Stimulated activated CD8-positive, alpha-beta memory T cell treated with anti-CD3 and anti-CD28 coated beads, Interleukin-15, amount 100 ng/mL, for 48 hours (primary cell): ENCODE measurements around the gene OLFM1.

Experiments used
- DNase-seq, 2 donors: peaks; one replicate each; pipeline ENCODE4 v3.0.0-alpha.2; 2020; ENCODE audit warnings: low read depth in 2 of 2

Gene OLFM1

GRCh38 chr9:135087489-135087792, at the start of gene OLFM1:
Gene OLFM1, plus strand, starts transcription at chr9:135087668. Its CDS starts 322 bp downstream, at chr9:135087990.
- peak; percentile 13 to 26 for DNase-seq

DNA sequence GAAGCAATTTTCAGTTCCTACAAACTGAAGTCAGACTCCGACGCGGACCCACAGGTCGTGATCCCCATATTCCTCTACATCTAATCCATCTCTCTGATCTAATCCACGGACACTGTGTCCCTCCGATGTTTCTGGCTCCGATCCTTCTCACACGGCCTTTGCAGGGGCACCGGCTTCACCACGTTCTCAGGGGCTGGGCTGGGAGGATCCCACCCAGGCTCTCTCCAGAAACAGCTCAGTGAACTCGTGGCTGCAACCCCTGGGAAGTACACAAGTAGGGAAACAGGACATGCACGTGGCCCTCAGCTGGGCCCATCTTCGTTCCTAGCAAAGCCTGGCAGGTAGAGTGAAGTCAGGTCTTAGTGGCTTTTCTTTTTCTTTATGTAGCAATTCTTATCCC, 49.1 kb upstream of the OLFM1 start:
- no peak for DNase-seq

GRCh38 chr9:135038826-135039225, 48.6 kb upstream of the OLFM1 start:
- no peak for DNase-seq

GRCh38 chr9:135039266-135039870, 48.1 kb upstream of the OLFM1 start:
- no peak for DNase-seq

- no peak for DNase-seq
Observed at GRCh38 chr9:135039916-135040645, 47.4 kb upstream of the OLFM1 start.

DNA sequence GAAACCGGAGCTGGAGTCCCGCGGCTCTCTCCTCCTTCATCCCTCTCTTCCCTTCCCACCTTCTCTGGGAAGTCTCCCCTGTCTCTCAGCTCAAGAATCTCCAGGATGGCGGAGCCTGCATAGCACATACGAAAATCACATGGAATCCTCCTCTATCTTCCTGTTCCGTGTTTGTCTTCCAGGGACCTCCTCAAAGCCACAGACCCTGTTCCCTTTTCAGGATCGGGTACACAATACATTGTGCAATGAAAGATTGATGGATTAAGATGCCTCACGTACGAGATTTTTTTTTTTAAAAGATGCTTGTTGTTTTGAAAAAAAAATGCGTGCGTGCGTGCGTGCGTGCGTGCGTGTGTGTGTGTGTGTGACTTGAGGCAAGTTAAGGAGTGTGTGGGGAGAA, 46.6 kb upstream of the OLFM1 start:
- no peak for DNase-seq

GRCh38 chr9:135043345-135043744, 44.1 kb upstream of the OLFM1 start:
- DNase-seq = no peak

GRCh38 chr9:135045264-135045927, 42.1 kb upstream of the OLFM1 start:
- no peak for DNase-seq

DNA sequence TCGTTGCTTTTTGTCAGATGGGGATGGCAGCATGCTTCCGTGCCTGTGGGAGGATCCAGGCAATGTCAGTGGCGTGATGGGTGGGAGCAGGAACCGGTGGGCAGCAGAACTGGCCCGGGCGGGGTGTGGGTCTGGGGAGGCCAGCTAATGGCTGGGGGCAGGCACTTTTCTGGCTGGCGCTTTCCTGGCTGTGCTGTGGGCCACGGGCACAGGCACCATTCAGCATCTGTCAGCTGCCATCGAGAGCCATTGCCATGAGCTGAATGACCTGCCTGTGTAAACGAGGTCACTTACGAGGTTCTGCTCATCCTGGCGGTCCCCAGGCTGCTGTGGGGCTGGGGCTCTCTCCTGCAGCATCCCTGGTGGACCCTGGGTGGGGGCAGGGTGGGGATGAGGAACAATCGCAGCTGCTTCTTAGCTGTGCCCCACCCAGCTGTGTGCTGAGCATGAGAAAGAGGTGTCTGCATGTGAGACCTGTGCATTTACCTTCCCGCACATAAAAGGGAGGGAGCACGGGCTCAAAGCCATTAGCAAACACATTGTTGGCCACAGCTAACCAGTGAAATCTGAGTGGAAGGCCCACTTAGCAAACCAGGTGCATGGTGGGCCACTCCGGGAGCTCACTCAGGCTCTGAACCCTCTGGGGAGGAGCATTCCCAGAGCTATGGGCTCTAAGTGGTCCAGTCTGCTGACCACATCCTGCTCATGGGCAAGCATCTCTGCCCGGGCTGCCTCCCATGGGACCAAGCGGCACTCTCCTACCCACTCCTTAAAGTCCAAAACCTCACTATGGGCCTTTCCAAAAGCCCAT, 41.3 kb upstream of the OLFM1 start:
- no peak for DNase-seq

DNA sequence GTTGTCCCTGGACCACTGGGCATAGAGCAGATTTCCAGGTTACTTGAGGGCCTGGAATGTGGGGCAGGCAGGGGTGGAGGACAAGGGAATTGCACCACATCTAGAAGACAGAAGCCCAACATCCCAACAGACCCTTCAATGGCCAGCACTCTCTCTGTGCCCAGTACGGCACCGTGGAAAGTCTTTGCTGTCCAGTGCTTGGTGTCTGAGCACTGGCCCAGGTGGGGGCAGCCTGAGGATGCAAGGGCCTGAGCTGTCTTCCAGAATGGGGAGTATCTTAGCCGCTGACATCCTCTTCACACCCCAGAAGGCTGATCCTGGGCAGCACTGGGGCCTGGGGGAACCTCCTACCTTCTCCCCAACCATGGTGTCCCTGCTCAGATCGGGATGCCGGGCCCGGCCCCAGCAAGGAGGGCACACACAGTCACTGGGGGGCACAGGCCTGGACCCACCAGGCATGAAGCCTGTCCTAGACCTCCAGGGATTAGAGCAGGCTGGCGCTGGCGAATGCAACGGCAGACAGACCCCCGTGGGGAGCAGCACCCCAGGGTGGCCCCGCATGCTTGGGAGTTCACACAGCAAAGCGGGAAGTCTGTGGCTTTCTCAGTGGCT, 40.6 kb upstream of the OLFM1 start:
- DNase-seq = no peak

- DNase-seq = no peak
Observed at GRCh38 chr9:135047521-135047920, 39.9 kb upstream of the OLFM1 start.

DNA sequence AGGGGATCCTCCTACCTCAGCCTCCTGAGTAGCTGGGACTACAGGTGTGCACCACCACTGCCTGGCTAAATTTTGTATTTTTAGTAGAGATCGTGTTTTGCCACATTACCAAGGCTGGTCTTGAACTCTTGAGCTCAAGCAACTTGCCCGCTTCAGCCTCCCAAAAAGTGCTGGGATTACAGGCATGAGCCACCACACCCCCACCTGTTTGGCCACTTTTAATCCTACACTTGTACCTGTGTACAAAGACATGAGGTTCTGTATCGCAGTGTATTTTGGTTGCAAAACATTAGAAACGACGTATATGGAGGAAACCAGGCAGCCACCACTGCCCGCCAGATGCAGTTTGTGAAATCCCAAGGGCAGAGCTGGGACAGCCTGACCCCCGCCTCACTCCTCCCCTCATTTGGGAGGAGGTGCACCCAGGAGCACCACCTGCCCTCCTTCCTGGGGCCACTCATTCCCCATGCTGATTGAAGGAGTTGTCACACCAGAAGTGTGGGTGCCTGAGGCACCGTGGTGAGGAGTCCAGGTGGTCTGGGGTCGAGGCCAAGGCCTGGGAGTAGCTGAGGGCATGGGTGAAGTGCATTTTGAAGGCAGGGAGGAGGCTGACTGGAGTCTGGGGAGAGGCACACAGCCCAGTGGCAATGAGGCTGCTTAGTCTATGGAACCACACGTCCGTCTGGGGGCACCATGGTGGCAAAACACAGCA, 39.3 kb upstream of the OLFM1 start:
- DNase-seq = no peak

DNA sequence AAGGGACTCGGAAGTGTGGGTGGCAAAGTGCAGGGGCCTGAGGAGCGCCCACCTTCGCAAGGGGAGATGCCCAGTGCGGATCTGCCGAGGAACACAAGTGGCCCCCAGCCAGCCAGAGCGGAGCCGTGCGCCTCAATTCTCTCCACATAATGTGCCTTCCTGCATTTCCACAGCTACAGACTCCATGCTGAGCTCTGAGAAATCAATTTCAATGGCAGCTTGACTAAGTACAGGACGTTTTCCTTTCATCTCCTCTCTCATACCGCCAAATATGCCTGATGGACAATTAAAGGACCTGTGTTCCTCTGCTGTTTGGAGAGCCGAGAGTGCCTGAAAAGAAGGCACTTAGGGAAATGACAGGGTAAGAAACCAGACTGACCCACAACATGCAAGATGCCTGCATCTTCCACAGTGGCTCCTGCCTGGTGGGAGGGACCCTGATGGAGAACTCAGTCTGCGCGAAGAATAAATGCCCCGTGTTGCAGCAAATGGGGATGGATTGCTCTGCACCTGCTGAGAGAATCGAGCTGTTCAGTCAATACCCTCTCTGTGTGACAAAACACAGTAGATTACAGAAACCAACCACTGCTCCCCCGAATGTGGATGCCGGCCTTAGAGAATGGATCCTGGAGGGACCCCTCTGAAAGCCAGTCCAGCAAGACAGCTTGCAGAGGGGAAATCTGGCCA, 38.6 kb upstream of the OLFM1 start:
- no peak for DNase-seq

GRCh38 chr9:135049460-135049859, 38.0 kb upstream of the OLFM1 start:
- no peak for DNase-seq

GRCh38 chr9:135050072-135050990, 37.1 kb upstream of the OLFM1 start:
- no peak for DNase-seq

DNA sequence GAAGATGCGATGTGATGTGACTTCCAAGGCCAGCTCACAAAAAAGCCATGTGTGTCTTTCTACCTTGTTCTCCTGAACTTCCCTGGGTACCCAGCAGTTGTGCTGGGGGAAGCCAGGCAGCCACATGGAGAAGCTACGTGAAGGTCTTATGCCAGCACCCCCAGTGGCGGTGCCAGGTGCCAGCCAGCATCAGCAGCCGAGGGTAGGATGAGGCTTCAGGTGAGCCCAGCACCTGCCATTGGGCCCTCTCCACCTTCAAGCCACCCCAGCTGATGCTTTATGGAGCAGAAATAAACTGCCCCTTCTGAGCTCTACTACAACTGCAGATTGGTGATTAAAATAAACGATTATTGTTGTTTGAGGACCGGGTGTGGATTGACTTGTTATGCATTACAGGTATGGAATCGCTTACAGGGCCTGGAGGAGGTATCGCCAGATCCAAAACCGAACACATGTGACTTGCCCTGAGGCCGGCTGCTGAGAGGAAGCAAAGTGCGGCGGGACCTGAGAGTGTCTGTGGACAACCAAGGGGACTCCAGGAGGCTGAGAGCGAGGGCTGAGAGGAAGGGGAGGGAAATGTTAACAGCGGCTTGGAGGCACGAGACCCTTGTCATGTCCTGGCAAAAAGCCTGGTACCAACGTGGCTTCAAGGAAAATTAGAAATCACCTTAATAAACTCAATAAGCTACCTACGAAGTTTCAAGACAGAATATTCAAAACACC, 36.0 kb upstream of the OLFM1 start:
- DNase-seq = no peak

DNA sequence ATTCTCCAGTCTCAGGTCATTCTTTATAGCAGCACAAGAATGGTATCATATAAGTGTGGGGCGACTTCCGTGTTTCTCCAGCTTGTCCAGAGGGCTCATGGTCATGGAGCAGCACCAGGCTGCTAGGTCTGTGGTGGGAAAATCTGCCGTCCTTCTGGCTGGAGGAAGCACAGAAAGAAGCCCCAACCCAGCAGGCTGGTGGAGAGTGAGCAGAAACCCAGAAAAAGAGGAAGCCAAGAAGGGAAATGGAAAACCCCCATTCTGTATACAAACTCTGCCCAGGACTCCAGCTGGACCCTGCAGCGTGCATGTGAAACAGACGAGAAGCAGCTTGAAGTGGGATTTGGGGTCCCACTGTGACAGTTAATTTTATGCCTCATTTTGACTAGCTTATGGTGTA, 34.3 kb upstream of the OLFM1 start:
- no peak for DNase-seq

DNA sequence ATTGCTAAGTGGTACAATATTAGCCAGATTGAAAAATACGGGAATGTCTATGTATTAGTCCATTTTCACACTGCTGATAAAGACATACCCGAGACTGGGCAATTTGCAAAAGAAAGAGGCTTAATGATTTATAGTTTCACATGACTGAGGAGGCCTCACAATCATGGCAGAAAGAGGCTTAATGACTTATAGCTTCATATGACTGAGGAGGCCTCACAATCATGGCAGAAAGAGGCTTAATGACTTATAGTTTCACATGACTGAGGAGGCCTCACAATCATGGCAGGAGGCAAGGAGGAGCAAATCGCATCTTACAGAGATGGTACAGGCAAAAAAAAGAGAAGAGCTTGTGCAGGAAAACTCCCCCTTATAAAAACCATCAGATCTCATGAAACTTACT, 32.3 kb upstream of the OLFM1 start:
- no peak for DNase-seq

- no peak for DNase-seq
Observed at GRCh38 chr9:135056541-135056940, 30.9 kb upstream of the OLFM1 start.
